HG03159 (cell line): ENCODE data around the gene SHISA6.
"Not testable (repeated sequence)": the region's sequence is repeated elsewhere in the genome, so short reads cannot be mapped to it uniquely, and the experiment has no call there.

Source experiments
- ATAC-seq: cut with Tn5 transposase; IDR thresholded peaks from one replicate; pipeline ENCODE4 v1.9.1; 2021; ENCODE audit warnings: mild to moderate bottlenecking, moderate library complexity; ENCODE audit not compliant: unreplicated experiment

SHISA6 gene

GRCh38 chr17:11301874-11302273 is 60.9 kb downstream of the SHISA6 start:
- ATAC-seq = not testable (repeated sequence)

- ATAC-seq = no peak
Observed at GRCh38 chr17:11302401-11303186, 61.6 kb downstream of the SHISA6 start.

DNA sequence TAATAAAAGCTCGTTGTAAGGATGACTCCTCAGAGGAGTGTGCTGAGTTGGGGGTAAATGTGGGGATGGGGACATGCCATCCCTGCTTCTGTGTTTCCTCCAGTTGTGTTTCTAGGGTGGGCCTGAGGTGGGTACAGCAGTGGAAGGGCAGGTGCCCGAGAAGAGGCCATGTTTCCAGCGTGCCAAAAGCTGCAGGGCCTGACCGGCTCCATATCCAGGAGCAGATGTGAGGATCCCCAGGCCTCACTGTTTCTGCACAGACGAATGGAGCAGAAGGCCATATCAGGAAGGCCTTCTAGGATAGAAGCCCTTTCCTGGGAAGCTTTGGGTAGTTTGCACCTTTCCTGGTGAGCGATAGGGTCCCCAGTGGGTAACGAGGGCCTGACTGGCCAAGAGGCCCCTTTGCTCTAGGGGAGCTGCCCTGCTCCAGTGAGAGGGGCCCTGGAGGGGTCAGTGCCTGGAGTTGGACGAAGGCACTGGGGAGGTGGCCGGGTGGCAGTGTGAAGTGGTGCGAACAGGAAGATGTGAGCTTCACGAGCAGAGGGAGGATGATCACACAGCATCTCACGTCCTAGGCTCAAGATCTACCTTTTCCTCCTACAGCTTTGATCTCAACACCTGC is 62.9 kb downstream of the SHISA6 start:
- ATAC-seq = no peak

DNA sequence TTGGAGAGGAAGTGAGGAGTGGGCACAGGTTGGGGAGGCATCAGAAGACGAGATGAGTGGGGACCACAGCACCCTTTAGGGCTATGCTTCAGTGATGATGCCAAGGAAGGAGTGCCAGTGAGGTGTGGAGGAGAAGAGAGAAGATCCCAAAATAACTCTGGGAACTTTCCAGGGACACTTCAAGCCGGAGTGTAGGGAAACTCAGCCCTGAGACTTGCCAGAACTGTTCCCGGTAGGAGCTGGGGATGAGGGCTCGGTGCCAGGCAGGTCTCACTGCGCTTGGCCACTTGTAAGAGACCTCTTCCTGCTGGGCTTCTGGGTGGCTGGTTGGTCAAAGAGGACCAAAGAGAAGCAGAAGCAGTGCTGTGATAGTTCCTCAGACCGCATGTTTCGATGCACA is 63.6 kb downstream of the SHISA6 start:
- ATAC-seq = no peak

GRCh38 chr17:11305524-11305923 is 64.5 kb downstream of the SHISA6 start:
- ATAC-seq = no peak

DNA sequence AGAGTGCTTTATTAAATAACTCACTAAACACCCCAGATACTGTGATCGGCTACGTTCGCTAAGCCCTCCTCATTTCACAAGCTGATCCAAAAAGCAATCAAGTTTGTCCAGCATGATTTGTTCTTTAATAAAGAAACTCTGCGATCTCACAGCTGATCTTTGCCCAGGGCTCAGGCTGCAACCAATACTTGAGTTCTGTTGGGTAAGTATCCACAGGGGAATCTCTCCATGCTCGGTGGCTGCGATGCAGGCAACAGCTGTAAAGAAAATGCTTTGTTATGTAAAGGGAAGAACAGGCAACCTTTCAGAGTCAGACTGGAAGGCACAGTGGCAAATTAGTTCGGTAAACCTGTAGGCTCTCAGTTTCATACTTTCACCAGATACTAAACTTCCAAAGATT is 67.5 kb downstream of the SHISA6 start:
- ATAC-seq = no peak

DNA sequence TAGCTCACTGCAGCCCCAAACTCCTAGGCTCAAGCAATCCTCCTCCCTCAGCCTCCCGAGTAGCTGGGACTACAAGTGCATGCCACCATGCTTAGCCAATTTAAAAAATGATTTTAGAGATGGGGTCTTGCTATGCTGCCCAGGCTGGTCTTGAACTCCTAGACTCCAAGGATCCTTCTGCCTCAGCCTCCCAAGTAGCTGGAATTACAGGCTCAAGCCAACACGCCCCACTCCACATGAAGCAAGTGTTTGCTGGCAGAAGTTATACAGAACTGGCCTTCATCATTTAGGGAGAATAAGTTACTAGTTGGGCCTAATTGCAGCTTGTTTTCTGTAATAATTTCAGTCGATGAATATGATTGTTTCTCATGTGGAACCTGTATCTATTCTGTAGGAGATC is 68.0 kb downstream of the SHISA6 start:
- no peak for ATAC-seq

DNA sequence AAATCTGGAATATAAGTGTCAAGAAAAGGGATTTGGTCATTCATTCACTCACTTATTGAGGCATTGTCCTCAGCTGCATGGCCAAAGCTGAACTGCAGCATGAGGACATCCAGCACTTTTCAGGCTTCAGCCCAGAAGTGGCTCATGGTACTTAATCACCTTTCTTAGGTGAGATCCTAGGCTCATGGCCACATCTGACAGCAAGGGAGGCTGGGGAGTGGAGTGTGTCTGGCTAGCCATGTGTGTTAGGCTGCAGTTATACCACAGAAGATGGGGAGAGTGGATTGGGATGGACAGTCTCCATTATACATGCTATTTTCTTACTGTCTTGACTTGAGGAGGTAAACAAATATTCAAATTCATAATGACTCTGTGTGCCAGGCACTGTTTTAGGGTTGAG is 68.8 kb downstream of the SHISA6 start:
- ATAC-seq = no peak

DNA sequence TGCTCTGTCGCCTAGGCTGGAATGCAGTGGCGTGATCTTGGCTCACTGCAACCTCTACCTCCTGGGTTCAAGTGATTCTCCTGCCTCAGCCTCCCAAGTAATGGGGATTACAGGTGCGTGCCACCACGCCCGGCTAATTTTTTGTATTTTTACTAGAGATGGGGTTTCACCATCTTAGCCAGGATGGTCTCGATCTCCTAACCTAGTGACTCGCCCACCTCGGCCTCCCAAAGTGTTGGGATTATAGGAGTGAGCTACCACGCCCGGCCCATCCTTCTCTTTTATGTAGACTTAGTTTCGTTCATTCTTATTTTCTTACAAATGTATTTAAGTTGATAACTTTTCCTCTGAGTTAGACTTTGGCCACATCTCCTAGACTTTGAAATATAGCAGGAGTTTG is 75.4 kb downstream of the SHISA6 start:
- not testable (repeated sequence) for ATAC-seq

DNA sequence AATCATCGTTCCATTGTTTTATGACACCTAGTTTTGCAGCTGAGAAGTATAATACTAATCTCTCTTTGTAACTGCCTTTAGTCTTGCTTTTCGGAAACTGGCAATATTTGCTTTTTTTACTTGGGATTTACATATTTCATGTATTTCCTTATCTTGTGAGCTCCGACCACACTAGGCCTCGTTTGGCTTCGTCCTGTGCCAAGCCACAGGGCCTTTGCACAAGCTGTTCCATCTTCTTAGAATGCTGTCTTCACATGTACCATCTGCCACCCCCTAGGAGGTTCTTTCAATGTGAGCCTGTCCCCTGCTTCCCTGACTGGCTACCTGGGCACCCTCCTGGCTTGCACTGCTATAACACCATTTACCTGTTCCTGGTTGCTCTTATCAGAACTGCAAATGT is 77.2 kb downstream of the SHISA6 start:
- no peak for ATAC-seq

DNA sequence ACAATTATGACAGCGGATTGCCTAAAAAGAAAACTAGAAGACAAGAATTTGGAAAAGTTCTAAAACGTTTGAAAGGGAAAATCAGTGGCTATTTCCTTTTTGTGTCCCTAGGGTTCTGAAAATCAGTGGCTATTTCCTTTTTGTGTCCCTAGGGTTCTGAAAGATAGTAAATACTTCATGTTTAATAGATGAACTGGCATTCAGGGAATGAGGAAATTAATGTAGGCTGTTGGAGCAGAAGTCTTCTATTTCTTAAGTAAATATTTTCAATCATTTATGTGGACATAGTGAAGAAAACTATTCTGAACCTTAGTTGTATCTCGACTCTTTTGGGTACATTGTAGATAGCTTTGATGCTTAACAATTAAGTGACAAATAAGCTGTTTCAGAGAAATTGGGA is 78.9 kb downstream of the SHISA6 start:
- no peak for ATAC-seq

- no peak for ATAC-seq
Observed at GRCh38 chr17:11324021-11324420, 83.0 kb downstream of the SHISA6 start.

DNA sequence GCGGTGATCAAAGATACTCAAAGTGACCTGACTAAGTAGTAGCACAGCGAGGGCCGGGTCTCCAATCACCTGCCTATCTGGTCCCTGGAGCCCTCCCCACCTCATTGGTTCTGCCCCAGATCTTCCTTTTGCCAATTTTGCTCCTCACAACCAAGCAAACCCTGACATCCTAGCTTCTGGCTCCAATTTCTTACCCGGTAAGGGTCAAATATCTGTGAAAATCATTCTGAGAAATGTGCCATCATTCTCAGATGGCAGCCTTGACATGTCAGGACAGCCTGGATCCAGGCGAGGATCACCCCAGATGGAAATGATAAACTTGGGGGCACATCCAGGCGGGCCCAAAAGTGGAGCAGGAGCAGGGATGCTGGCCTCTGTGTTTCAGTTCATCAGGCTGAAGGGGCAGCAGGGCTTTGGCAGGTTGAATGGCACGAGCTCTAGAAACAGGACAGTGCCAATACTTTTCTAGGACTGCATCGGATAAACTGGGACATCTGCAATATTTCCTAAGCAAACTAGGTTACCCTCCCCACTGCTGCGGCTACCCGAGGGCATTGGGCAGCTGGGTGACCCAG is 83.9 kb downstream of the SHISA6 start:
- no peak for ATAC-seq

DNA sequence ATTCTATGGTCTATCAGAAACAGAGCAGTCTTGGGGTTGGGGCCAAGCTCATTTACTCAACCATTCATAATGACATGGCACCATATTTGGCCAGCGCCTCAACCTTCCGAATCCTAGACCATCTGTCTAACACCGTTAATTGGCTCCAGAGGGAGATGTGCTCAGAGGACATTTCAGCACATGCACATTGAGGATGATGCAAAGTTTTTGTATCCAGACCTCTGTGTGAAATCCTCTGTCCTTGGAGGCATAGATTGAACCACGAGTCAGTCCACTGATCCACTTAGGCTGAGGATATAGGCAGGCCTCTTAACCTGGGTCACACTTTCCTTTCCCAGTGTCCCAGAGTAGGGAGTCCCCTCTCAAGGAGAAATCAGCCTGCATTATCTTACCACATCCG is 85.5 kb downstream of the SHISA6 start:
- ATAC-seq = no peak

DNA sequence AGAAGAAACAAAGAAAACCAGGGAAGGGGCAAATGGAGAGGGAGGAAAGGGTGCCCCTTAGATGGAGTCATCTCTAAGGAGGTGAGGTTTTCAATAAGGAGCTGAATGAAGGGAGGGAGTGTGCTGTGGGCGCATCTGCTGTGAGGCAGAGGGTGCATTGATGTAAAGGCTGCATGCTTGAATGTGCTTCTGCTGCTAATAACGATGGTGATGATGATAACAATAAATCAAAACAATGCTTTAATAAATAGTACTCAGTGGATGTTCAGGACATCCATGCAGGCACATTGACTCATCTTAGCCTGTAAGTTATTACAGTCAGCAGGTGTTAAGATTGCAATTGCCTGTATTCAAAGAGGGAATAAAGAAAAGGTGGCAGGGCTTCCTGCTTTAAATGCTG is 87.8 kb downstream of the SHISA6 start:
- ATAC-seq = no peak

- no peak for ATAC-seq
Observed at GRCh38 chr17:11330006-11330405, 89.0 kb downstream of the SHISA6 start.

GRCh38 chr17:11330826-11331225 is 89.8 kb downstream of the SHISA6 start:
- ATAC-seq = no peak

- no peak for ATAC-seq
Observed at GRCh38 chr17:11331547-11332513, 90.8 kb downstream of the SHISA6 start.

GRCh38 chr17:11332706-11333105 is 91.7 kb downstream of the SHISA6 start:
- no peak for ATAC-seq

- ATAC-seq = no peak
Observed at GRCh38 chr17:11334493-11334892, 93.5 kb downstream of the SHISA6 start.

DNA sequence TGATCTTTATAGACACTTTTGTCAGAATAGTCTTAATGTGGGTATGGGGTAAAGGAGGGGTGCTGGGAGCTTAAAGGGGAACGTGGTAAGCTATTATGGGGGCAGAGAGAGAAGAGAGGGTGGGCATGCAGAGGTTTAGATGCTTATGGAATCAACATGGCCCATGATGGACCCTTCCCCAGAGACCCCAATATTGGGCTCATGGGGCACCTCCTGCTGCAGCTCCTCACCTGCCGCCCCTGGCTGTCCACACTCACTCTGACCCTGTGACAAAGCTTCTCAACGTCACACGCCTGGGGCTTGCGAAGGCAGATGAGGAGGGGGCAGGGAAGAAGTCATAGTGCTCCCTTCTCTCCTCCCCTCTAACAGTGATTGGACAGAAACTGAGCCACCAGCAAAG is 95.3 kb downstream of the SHISA6 start:
- ATAC-seq = no peak
